Measurements from ENCODE around the gene PRG2.
"Not testable (repeated sequence)": the region's sequence is repeated elsewhere in the genome, so short reads cannot be mapped to it uniquely, and the experiment has no call there.

The PRG2 gene

GRCh38 chr11:57405271-57405860, 14.9 kb upstream of the PRG2 start:
- in situ Hi-C loops (cut with MboI; ENCODE audit: low pct_unique_long_range_greater_than_20kb, low sequenced_read_pairs, unreplicated experiment): no loop called here
- DNase-seq (ENCODE audit: low spot score): no peak
- no peak for TF ChIP-seq CTCF (IDR thresholded peaks at IDR 0.05; ENCODE audit: extremely low read depth, insufficient read depth, missing control alignments)

DNA sequence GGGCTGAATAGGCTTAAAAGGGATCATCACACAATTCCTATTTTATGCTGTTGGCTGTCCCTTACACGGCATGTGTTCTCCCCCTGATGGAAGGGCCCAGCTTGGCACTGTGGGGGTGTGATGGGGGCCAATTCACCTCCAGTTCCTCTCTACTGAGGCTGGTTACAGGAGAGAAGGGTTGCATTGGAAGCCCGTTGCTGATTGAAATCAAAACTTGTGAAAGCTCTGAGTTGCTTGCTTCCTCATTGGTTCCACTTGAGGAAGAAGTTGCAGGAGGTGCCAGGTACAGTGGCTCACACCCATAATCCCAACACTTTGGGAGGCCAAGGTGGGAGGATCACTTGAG, 13.3 kb upstream of the PRG2 start:
- no peak for DNase-seq (ENCODE audit: low spot score)
- no peak for TF ChIP-seq CTCF (IDR thresholded peaks at IDR 0.05; ENCODE audit: extremely low read depth, insufficient read depth, missing control alignments)
- in situ Hi-C loops (cut with MboI; ENCODE audit: low pct_unique_long_range_greater_than_20kb, low sequenced_read_pairs, unreplicated experiment): no loop called here

GRCh38 chr11:57403003-57403801, 12.8 kb upstream of the PRG2 start:
- in situ Hi-C loops (cut with MboI; ENCODE audit: low pct_unique_long_range_greater_than_20kb, low sequenced_read_pairs, unreplicated experiment): not testable (repeated sequence)

GRCh38 chr11:57402188-57403002, 11.9 kb upstream of the PRG2 start:
- DNase-seq (ENCODE audit: low spot score): no peak
- no peak for TF ChIP-seq CTCF (IDR thresholded peaks at IDR 0.05; ENCODE audit: extremely low read depth, insufficient read depth, missing control alignments)
- in situ Hi-C loops (cut with MboI; ENCODE audit: low pct_unique_long_range_greater_than_20kb, low sequenced_read_pairs, unreplicated experiment): no loop called here

More at GRCh38 chr11:57403003-57403801, 12.8 kb upstream of the PRG2 start:
- DNase-seq (ENCODE audit: low spot score): not testable (repeated sequence)

DNA sequence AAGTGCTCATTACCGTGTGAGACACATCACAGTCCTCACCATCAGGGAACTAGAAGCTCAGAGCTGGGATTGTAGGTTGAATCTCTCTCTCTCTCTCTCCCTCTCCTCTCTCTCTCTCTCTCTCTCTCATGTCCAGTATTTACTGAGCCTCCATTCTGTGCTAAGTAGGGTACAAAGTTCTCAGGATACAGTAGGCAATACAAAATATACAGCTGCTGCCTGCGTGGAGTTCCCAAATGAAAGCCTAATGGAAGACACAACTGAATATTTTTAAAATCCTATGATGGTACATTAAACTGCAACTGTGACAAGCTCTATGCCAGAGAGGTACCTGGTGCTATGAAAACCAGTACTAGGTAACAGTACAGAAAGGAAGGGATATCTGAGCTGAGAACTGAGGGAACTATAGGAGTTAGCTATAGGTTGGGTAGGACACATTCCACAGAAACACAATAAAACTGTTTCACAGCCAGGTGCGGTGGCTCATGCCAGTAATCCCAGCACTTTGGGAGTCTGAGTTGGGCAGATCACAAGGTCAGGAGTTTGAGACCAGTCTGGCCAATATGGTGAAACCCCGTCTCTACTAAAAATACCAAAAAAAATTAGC, 9.6 kb upstream of the PRG2 start:
- TF ChIP-seq CTCF (IDR thresholded peaks at IDR 0.05; ENCODE audit: extremely low read depth, insufficient read depth, missing control alignments): no peak
- DNase-seq (ENCODE audit: low spot score): no peak
- in situ Hi-C loops (cut with MboI; ENCODE audit: low pct_unique_long_range_greater_than_20kb, low sequenced_read_pairs, unreplicated experiment): no loop called here

DNA sequence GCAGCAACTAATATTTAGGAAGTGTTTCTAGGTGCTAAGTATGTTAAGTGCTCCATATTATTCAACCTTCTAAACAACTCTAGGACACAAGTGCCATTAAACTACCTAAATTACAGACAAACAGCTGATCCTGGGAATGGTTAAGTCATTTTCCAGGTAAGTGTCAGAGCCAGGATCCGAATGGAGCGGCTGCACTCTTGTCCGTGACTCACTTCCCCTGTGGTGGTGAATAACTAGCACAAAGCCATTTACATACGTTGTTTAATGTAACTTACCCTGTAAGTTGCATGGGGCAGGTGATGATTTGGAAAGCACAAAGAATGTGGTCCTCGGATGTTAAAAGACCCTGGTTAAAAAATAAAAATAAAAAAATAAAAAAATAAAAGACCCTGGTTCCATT, 8.8 kb upstream of the PRG2 start:
- in situ Hi-C loops (cut with MboI; ENCODE audit: low pct_unique_long_range_greater_than_20kb, low sequenced_read_pairs, unreplicated experiment): no loop called here
- no peak for DNase-seq (ENCODE audit: low spot score)
- TF ChIP-seq CTCF (IDR thresholded peaks at IDR 0.05; ENCODE audit: extremely low read depth, insufficient read depth, missing control alignments): no peak

All from GM13977 (cell line).